GM20000 (cell line): Measurements from ENCODE around the gene WFIKKN1.
A peak's percentile ranks its signal among the peaks of the same experiment; 100 is the strongest.

Experiments used
- DNase-seq: peaks from one replicate; pipeline ENCODE4 v3.0.0; 2012; ENCODE audit warnings: low spot score
- TF ChIP-seq, protein P1 (sequence below): IDR thresholded peaks from 2 replicates; pipeline ENCODE4 v1.5.1; 2012; ENCODE audit warnings: mild to moderate bottlenecking, control low read depth; ENCODE audit errors: extremely low read depth, missing control alignments

WFIKKN1 gene

GRCh38 chr16:608019-608418, 22.8 kb upstream of the WFIKKN1 start:
- no peak for DNase-seq

DNA sequence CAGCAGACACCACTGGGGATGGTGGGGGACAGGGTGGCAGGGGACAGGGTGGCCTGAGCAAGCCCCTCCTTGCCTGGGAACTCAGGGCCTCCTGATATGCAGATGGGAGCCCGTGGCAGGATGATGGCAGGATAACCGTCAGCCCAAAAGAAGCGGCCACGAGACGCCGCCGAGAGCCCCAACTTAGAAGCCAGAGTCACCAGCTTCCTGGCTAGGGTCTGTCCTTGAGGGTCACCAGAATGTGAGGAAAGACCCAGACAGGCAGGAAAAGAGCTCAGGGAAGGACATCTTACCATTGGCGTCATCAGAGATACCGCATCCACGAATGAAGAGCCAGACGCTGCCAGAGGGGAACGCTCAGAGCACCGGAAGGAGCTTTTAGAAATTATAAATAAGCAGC, 21.5 kb upstream of the WFIKKN1 start:
- TF ChIP-seq, protein P1, sequence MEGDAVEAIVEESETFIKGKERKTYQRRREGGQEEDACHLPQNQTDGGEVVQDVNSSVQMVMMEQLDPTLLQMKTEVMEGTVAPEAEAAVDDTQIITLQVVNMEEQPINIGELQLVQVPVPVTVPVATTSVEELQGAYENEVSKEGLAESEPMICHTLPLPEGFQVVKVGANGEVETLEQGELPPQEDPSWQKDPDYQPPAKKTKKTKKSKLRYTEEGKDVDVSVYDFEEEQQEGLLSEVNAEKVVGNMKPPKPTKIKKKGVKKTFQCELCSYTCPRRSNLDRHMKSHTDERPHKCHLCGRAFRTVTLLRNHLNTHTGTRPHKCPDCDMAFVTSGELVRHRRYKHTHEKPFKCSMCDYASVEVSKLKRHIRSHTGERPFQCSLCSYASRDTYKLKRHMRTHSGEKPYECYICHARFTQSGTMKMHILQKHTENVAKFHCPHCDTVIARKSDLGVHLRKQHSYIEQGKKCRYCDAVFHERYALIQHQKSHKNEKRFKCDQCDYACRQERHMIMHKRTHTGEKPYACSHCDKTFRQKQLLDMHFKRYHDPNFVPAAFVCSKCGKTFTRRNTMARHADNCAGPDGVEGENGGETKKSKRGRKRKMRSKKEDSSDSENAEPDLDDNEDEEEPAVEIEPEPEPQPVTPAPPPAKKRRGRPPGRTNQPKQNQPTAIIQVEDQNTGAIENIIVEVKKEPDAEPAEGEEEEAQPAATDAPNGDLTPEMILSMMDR = no peak
- DNase-seq = no peak

More at GRCh38 chr16:608019-608418, 22.8 kb upstream of the WFIKKN1 start:
- TF ChIP-seq, protein P1 = no peak

DNA sequence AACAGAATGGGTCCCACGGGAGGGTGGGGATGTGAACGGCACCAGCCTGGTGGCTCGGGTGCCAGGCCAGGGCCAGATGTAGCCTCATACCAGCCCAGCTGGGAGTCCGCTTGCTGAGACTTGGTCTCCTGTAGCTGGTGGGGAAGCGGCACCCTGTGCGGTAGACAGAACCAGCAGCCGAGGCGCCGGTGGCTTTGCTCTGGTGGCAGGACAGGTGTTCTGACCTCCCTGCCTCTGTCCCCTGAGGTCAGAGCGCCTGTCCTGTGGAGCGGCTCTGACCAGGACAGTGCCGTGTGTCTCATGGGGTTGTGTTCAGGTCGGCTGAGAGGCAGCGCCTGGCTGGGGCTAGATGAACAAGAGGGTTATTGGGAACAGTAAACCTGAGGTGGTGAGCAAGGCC, 20.8 kb upstream of the WFIKKN1 start:
- TF ChIP-seq, protein P1 = no peak
- DNase-seq = no peak

DNA sequence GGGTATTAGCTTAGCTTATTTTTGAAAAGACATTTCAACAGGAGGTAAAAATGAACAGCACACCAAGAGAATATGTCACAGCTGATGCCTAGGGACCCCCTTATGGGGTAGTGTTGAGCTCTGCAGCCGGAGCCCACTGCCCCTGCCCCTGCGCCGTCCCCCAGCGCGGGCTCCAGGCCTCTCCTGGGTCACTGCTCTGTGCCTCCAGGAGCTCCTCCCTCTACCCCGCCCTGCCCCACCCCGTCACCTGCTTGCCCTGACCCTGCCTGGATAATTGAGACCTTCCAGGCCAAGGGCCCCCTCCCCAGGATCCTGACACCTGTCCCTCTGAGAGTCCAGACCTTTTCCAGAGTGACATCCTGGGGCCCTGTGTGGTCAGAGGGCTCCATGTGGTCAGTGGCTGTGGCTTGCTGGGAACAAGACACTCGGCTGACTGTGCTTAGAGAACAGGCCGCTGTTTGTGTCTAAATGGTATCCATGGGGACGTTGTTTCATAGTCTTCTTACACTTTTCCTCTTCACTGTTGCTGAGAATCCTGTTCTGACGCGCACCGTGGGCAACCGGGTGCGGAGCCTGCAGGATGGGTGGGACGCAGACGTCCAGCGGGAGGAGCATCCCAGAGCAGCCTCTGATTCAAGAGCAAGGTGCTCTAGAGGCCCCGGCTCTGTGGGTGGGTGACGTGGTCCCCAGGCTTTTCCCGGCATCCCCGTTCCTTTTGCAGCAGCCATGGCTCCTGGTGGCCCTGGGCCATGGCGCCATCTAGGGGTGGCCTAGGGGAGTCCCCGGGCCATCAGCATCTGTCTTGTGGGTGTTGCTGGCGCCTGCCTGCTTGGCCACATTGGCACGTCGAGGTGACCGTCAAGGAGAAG, 20.0 kb upstream of the WFIKKN1 start:
- DNase-seq = peak; percentile 54
- TF ChIP-seq, protein P1 = peak; percentile 22

- TF ChIP-seq, protein P1 = no peak
- DNase-seq = peak; percentile 38
Measured at GRCh38 chr16:615122-615521, 15.7 kb upstream of the WFIKKN1 start.

GRCh38 chr16:616733-617586, 13.8 kb upstream of the WFIKKN1 start:
- TF ChIP-seq, protein P1 = no peak
- DNase-seq = no peak

DNA sequence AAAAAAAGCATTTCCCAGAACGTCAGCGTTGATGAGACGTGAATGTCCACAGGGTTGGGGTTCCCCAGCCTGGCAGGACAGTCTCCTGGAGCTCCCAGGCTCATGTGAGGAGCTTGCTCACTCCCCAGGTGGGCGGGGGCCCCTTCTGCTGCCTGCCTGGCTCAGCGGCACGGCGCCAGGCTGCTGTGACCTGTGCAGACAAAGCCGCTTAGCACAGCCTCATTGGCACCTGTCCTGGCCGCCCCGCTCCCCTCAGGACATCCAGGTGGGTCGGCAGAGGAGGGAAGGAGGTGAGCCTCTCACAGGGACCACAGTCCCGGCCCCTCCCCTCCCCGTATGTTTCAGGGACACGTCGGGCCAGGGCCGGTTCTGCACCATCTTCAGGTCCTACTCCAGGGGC, 12.9 kb upstream of the WFIKKN1 start:
- TF ChIP-seq, protein P1 = no peak
- no peak for DNase-seq
